ENCODE measurements around the gene FCHSD2.
"Not testable (repeated sequence)": the region's sequence is repeated elsewhere in the genome, so short reads cannot be mapped to it uniquely, and the experiment has no call there.

The FCHSD2 gene

DNA sequence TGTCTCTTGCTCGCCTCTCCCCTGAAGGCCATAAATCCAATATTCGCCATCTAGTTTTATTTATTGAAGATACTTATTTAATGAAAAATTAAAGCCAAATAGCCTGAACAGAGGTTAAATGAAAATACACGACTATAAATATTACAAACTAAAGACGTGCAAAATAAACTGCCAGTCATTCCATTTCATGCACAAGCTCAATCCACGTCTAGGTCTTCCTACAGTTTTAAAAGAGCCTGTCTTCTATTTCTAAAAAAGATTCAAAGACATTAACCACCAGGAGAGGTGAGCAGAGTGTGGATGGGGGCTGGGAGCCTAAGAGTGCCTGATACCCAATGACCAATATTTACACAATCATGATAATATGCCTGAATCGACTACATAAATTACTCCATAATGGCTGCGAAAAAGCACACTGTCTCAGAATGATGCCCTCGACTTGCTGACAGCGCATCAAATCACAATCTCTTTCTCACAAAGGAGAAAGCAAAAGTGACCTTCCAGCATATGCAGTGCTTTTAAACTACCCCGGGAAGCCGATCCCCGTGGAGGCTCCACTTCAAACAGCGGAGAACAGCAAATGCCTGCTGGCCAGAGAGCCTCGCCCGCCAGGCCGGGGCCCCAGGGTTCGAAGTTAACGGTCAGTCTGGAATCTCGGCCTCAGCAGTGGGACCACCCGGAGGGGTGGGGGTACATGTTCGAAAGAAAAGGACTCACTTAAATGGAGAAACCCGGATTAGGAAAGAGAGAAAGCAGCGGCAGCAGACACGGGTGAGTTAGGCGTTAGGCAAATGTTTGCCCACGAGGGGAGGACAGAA lies 1.7 kb downstream of the FCHSD2 start:
- Mint-ChIP-seq H3K4me3 (peak overlapping the region; percentile 94), H3K36me3 (ENCODE audit: low read depth) (peaks cover 34% of the 10 kb centered on the region)

DNA sequence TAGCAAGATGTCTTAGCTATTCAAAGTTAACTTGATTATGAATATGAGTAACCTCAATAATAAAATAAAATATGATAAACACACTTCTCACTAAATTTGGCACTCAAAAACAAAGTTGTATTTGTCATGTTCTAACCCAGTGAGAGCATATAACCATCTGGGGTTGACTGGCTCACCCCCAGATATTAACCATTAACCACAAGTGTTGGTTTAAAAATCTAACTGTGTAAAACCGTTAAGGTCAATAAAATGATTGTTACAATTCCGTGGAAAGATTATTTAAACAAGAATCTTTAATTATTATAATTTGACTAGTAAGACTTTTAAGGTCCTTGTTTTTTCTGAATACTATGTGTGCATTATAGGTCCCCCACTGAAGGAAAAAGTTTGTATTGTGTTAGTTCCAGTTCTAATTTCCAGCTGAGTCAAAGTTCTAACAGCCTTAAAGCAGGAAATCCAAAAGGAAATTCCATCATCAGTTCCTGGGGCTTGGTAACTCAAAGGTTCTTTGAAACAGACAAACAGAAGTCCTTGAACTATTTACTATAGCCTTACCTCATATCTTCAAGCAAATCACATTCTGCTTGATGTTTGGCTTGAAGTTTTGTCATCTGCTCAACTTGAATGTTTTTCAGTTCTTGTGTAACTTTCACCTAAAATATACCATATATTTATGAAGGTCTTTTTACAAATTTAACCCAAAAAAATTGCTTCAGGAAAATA lies 2.5 kb downstream of the FCHSD2 start:
- peaks cover 38% of the 10 kb centered on the region for H3K36me3 Mint-ChIP-seq (ENCODE audit: low read depth)
- H3K27me3 Mint-ChIP-seq (ENCODE audit: low read depth, poor library complexity) = no peaks in the 10 kb centered on the region
- no peak overlapping the region for H3K27ac Mint-ChIP-seq
- DNase-seq = no peak
- H3K9me3 Mint-ChIP-seq = no peaks in the 10 kb centered on the region
- H3K4me1 Mint-ChIP-seq = peaks cover 42% of the 10 kb centered on the region
- peak overlapping the region; percentile 94 for H3K4me3 Mint-ChIP-seq
- TF ChIP-seq, protein P1, sequence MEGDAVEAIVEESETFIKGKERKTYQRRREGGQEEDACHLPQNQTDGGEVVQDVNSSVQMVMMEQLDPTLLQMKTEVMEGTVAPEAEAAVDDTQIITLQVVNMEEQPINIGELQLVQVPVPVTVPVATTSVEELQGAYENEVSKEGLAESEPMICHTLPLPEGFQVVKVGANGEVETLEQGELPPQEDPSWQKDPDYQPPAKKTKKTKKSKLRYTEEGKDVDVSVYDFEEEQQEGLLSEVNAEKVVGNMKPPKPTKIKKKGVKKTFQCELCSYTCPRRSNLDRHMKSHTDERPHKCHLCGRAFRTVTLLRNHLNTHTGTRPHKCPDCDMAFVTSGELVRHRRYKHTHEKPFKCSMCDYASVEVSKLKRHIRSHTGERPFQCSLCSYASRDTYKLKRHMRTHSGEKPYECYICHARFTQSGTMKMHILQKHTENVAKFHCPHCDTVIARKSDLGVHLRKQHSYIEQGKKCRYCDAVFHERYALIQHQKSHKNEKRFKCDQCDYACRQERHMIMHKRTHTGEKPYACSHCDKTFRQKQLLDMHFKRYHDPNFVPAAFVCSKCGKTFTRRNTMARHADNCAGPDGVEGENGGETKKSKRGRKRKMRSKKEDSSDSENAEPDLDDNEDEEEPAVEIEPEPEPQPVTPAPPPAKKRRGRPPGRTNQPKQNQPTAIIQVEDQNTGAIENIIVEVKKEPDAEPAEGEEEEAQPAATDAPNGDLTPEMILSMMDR (IDR thresholded peaks at IDR 0.05) = no peak

More for the DNA sequence above, 1.7 kb downstream of the FCHSD2 start:
- H3K27me3 Mint-ChIP-seq (ENCODE audit: low read depth, poor library complexity) = no peaks in the 10 kb centered on the region
- TF ChIP-seq, protein P1 (IDR thresholded peaks at IDR 0.05) = no peak
- DNase-seq = peak; percentile 49
- H3K4me1 Mint-ChIP-seq = peaks cover 42% of the 10 kb centered on the region
- peak overlapping the region; percentile 91 for H3K27ac Mint-ChIP-seq
- no peaks in the 10 kb centered on the region for H3K9me3 Mint-ChIP-seq

DNA sequence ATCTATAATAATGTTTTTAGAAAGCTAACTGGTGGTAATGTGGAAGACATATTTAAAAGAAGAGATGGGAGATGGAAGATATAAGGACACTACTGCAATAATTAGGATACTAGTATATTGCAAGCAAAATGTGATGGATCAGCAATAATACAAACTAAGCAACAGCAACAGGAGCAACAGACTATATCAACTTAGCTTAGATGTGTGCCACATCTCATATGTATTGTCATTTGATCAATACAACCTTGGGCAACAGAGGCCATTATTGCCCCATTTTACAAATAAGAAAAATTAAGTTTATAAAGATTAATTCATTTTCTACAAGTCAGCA lies 4.2 kb downstream of the FCHSD2 start:
- H3K4me3 Mint-ChIP-seq = no peak overlapping the region
- no peaks in the 10 kb centered on the region for H3K9me3 Mint-ChIP-seq
- no peak for DNase-seq

DNA sequence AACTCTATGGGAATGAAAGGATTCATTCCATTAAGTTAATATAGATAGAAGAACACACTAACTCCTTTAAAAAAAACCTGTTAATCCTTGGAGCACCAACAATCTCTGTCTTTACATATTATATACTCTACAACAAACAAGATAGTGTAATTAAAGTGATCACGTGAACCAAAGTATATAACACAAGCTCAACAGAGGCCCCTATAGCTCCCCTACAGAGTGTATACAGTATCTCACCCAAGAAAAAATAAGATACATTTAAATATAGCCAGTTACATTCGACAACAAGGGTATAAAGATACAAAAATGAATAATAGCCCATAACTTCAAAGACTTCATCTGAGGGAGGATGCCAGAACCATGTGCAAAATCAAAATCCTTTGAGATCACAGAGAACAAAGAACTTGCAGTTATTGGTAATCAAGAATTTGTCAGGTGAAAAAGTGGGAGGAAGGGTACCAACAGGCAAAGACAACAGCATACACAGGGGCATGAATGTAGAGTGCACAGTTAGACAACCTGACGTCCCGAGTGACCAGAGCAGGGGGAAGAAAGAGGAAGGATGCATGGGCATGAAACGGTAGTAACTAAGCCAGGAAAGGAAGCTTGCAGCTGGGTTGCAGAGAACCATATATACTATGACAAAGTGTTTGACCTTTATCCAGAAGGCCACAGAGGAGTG lies 4.7 kb downstream of the FCHSD2 start:
- peaks cover 29% of the 10 kb centered on the region for H3K4me1 Mint-ChIP-seq
- TF ChIP-seq, protein P1 (IDR thresholded peaks at IDR 0.05) = no peak

More for the DNA sequence above, 4.2 kb downstream of the FCHSD2 start:
- TF ChIP-seq, protein P1 (IDR thresholded peaks at IDR 0.05) = no peak
- Mint-ChIP-seq H3K27me3 (ENCODE audit: low read depth, poor library complexity) (no peaks in the 10 kb centered on the region), H3K36me3 (ENCODE audit: low read depth) (peaks cover 49% of the 10 kb centered on the region), H3K27ac (no peak overlapping the region), H3K4me1 (peaks cover 33% of the 10 kb centered on the region)

DNA sequence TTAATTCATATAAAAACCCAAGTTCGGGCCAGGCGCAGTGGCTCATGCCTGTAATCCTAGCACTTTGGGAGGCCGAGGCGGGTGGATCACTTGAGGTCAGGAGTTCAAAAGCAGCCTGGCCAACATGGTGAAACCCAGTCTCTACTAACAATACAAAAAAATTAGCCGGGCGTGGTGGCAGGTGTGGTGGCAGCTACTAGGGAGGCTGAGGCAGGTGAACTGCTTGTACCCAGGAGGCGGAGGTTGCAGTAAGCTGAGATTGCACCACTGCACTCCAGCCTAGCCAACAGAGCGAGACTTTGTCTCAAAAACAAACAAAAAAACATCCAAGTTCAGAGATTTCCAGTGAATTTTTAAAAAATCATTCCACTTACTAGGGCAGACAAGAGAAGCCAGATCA lies 5.4 kb downstream of the FCHSD2 start:
- not testable (repeated sequence) for H3K9me3 Mint-ChIP-seq; H3K4me3 Mint-ChIP-seq; DNase-seq; H3K27ac Mint-ChIP-seq; H3K27me3 Mint-ChIP-seq (ENCODE audit: low read depth, poor library complexity)
- Mint-ChIP-seq H3K36me3 (ENCODE audit: low read depth) (peaks cover 57% of the 10 kb centered on the region), H3K4me1 (peaks cover 29% of the 10 kb centered on the region)

More for the DNA sequence above, 4.7 kb downstream of the FCHSD2 start:
- Mint-ChIP-seq H3K9me3 (no peaks in the 10 kb centered on the region), H3K36me3 (ENCODE audit: low read depth) (peaks cover 51% of the 10 kb centered on the region), H3K27ac (no peak overlapping the region), H3K27me3 (ENCODE audit: low read depth, poor library complexity) (no peaks in the 10 kb centered on the region), H3K4me3 (no peak overlapping the region)
- DNase-seq = no peak

Data from nephron progenitor cell (in vitro differentiated cells).